HL-60 (cell line): ENCODE measurements around the gene MMP23B.

ENCODE experiments used
- CTCF ChIP-seq: IDR thresholded peaks from one replicate; pipeline ENCODE4 v1.5.1; 2011; ENCODE audit warnings: low read length, control low read depth, inconsistent platforms; ENCODE audit not compliant: insufficient read depth
- GABPA ChIP-seq: IDR thresholded peaks from 2 replicates; pipeline ENCODE4 v1.6.1; 2012; ENCODE audit warnings: low read depth
- POLR2AphosphoS5 ChIP-seq: IDR thresholded peaks from 2 replicates; pipeline ENCODE4 v1.6.1; 2012; ENCODE audit warnings: low read depth
- SPI1 ChIP-seq: IDR thresholded peaks from 2 replicates; pipeline ENCODE4 v1.6.1; 2012; ENCODE audit warnings: low read depth, mild to moderate bottlenecking, borderline replicate concordance
- TF ChIP-seq, protein P1 (sequence below): IDR thresholded peaks from 2 replicates; pipeline ENCODE4 v1.6.1; 2012; ENCODE audit warnings: low read depth; ENCODE audit not compliant: insufficient replicate concordance

GRCh38 chr1:1630965-1631781, 800 bp upstream of the MMP23B start:
- TF ChIP-seq CTCF (no peak), POLR2AphosphoS5 (no peak), SPI1 (no peak), GABPA (no peak)
- TF ChIP-seq, protein P1, sequence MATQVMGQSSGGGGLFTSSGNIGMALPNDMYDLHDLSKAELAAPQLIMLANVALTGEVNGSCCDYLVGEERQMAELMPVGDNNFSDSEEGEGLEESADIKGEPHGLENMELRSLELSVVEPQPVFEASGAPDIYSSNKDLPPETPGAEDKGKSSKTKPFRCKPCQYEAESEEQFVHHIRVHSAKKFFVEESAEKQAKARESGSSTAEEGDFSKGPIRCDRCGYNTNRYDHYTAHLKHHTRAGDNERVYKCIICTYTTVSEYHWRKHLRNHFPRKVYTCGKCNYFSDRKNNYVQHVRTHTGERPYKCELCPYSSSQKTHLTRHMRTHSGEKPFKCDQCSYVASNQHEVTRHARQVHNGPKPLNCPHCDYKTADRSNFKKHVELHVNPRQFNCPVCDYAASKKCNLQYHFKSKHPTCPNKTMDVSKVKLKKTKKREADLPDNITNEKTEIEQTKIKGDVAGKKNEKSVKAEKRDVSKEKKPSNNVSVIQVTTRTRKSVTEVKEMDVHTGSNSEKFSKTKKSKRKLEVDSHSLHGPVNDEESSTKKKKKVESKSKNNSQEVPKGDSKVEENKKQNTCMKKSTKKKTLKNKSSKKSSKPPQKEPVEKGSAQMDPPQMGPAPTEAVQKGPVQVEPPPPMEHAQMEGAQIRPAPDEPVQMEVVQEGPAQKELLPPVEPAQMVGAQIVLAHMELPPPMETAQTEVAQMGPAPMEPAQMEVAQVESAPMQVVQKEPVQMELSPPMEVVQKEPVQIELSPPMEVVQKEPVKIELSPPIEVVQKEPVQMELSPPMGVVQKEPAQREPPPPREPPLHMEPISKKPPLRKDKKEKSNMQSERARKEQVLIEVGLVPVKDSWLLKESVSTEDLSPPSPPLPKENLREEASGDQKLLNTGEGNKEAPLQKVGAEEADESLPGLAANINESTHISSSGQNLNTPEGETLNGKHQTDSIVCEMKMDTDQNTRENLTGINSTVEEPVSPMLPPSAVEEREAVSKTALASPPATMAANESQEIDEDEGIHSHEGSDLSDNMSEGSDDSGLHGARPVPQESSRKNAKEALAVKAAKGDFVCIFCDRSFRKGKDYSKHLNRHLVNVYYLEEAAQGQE, result no peak
